Left hindlimb (tissue), 1 donor: Measurements from ENCODE around the gene COPG2.
"Not testable (repeated sequence)": the region's sequence is repeated elsewhere in the genome, so short reads cannot be mapped to it uniquely, and the experiment has no call there.

Experiments used
- DNase-seq: peaks from one replicate; pipeline ENCODE4 v3.0.0-alpha.2; 2018

COPG2 gene

GRCh38 chr7:130648580-130648979, 20.0 kb downstream of the COPG2 start:
- DNase-seq = no peak

DNA sequence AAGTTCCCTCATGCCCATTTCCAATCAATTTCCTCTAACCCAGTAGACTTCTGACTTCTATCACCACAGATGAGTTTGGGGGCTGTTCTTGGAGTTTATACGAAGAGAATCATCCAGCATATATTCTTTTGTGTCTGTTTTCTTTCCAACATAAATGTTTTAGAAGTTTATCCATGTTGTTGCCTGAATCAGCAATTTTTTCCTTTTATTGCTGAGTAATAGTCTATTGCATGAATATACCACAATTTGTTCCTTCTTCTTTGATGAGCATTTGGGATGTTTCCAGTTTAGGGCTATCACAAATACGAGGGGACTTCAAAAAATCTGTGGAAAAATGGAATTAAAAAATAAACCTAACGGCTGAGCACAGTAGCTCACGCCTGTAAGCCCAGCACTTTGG, 26.2 kb downstream of the COPG2 start:
- DNase-seq = no peak

- DNase-seq = no peak
Observed at GRCh38 chr7:130641497-130641896, 27.1 kb downstream of the COPG2 start.

- DNase-seq = no peak
Observed at GRCh38 chr7:130641040-130641439, 27.5 kb downstream of the COPG2 start.

DNA sequence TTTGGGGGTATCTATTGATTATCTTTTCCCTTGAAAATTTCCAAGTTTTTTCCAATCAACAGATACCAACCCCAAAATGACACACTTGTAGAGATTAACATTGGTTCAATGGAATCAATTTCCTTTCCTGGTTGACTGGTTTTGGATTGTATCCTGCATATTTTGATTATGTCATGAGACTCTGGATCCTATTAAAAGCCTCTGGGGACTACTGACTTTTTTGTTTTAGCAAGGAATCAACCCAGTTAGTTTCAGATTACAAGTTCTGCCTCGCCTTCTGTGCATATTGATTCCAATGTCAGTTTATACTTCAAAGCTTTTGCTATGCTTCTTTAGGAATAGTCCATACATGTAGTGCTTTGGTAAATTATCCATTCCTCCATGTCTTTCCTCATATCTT, 29.2 kb downstream of the COPG2 start:
- no peak for DNase-seq

DNA sequence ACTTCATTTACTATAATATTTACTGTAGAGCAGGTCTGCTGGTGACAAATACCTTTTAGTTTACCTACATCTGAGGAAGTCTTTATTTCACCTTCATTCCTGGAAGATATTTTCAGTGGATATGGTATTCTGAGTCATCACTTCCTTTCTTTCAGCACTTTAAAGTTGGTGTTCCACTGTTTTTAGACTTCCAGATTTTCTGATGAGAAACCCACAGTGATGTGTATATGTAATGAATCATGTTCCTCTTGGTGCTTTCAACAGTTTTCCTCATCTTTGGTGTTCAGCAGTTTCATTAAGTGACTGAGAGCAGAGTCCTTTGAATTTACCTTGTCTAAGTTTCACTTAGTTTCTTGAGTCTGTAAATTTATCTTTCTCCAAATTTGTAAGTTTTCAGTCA, 36.4 kb downstream of the COPG2 start:
- no peak for DNase-seq

DNA sequence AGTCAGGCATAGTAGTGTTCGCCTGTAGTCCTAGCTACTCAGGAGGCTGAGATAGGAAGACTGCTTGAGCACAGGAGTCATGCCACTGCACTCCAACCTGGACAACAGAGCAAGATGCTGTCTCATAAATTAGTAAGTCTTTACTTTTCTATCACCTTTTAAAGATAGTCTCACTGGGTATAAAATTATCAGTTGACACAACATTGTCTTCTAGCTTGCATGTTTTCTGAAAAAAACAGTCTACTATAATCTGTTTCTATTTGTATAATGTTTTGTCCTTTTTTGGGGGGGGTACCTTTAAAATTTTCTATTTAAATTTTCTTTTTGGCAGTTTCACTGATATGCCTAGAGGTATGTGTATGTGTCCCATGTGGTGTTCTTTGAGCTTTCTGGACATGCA, 39.6 kb downstream of the COPG2 start:
- DNase-seq = no peak

- no peak for DNase-seq
Observed at GRCh38 chr7:130627775-130628174, 40.8 kb downstream of the COPG2 start.

GRCh38 chr7:130622866-130623265, 45.7 kb downstream of the COPG2 start:
- no peak for DNase-seq

DNA sequence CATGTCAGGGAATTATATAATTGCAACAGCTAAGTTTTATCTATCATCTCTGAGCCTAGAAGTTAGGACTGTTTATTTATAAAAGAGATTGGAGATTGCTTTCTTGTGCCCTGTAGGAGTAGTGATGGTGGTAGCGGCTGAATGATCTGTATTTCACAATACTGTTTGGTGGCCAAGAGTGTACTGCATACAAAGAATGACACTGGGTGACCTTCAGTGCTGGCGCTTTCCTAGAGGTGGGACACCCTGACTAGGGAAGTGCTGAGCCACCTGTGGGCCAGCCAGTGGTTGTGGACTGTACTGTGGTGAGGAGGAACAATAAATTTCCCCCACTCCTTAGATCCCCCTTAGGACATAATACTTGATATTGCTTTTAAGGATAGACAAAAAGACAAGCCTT, 53.0 kb downstream of the COPG2 start:
- no peak for DNase-seq

GRCh38 chr7:130614449-130614848, 54.1 kb downstream of the COPG2 start:
- DNase-seq = no peak

- DNase-seq = no peak
Observed at GRCh38 chr7:130611218-130611617, 57.3 kb downstream of the COPG2 start.

DNA sequence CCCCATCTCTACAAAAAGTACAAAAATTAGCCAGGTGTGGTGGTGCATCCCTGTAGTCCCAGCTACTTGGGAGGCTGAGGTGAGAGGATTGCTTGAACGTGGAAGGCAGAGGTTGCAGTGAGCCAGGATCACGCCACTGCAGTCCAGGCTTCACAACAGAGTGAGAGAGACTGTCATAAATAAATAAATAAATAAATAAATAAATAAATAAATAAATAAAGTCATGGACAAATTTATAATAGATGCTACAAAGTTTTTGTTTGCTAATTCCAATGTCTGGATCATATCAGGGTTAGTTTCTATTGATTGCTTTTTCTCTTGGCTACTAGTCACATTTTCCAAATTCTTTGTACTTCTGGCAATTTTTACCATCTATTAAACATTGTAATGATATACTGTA, 61.5 kb downstream of the COPG2 start:
- DNase-seq = not testable (repeated sequence)

DNA sequence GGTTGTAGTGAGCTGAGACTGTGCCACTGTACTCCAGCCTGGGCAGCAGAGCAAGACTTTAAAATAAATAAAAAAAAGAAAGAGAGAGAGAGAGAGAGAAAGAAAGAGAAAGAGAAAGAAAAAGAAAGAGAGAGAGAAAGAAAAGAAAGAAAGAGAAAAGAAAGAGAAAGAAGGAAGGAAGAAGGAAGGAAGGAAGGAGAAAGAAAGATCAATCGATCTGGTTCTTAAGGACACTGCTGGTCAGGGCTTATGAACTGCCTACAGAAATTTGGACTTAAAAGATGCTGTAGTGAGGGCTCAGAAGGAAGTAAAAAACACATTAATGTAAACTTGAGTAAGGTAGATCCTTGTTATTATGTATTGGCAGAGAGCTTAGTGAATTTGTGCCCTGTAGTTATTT, 62.4 kb downstream of the COPG2 start:
- DNase-seq = no peak

- DNase-seq = no peak
Observed at GRCh38 chr7:130598056-130598455, 70.5 kb downstream of the COPG2 start.

GRCh38 chr7:130595986-130596385, 72.6 kb downstream of the COPG2 start:
- no peak for DNase-seq

- no peak for DNase-seq
Observed at GRCh38 chr7:130593033-130593432, 75.5 kb downstream of the COPG2 start.

- not testable (repeated sequence) for DNase-seq
Observed at GRCh38 chr7:130591464-130591863, 77.1 kb downstream of the COPG2 start.

DNA sequence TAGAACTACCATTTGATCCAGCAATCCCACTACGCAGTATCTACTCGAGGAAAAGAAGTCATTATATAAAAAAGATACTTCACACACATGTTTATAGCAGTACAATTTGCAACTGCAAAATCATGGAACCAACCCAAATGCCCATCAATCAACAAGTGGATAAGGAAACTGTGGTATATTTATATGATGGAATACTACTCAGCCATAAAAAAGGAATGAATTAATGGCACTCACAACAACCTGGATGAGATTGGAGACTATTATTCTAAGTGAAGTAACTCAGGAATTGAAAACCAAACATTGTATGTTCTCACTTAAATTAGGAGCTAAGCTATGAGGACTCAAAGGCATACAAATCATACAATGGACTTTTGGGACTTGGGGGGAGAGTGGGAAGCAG, 82.6 kb downstream of the COPG2 start:
- not testable (repeated sequence) for DNase-seq

GRCh38 chr7:130575110-130575509, 93.4 kb downstream of the COPG2 start:
- not testable (repeated sequence) for DNase-seq

- not testable (repeated sequence) for DNase-seq
Observed at GRCh38 chr7:130570144-130570543, 98.4 kb downstream of the COPG2 start.

DNA sequence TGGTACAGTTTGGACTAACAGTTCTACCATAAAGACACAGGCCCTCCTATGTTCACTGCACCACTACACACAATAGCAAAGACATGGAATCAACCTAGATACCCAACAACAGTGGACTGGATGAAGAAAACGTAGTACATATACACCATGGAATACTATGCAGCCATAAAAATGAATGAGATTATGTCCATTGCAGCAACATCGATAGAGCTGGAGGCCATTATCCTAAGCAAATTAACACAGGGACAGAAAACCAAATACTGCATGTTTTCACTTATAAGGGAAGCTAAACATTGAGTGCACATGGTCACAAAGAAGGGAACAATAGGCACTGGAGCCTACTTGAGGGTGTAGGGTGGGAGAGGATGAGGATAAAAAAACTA, 101.7 kb downstream of the COPG2 start:
- DNase-seq = no peak

DNA sequence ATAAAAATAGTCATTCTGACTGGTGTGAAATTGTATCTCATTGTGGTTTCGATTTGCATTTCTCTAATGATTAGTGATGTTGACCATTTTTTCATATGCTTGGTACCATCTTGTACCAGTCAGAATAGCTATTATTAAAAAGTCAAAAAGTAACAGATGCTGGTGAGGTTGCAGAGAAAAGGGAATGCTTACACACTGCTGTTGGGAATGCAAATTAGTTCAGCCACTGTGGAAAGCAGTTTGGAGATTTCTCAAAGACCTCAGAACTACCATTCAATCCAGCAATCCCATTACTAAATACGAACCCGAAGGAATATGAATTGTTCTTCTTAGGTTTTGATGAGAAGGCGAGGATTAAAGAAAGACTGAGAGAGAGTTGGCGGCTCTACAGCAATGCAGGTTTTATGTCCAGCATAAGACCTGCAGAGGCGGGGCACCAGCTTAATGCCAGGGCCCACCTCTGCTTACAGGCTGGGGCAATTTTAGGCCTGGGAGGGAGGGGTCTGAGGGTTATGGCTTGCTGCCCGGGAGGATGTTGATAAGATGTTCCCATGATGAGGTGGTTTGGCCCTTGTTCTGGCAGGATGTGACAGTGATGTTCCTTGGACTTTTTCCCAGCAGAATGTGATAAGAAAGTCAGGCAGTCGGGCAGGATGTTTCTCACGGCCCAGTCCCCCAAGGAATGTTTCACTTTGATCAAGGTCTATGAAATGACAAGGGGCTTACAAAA, 102.2 kb downstream of the COPG2 start:
- no peak for DNase-seq

DNA sequence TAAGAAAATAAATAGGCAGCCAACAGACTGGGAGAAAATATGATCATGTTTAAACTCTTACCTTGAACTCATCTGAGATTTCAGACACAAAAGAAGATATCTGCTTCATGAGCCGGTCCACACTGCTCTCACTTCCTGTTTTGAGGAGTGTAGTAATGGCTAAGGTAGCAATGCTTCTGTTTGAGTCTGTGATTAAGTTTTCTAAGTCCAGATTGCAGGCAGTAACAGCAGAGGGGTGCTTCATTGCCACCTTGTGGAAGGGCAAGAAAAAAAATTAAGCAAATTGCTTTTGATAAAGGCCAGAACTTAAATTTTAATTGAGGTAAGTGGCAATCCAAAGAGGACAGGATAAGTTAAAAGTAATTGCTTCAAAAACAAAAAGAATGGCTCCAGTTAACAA, 107.6 kb downstream of the COPG2 start:
- no peak for DNase-seq

DNA sequence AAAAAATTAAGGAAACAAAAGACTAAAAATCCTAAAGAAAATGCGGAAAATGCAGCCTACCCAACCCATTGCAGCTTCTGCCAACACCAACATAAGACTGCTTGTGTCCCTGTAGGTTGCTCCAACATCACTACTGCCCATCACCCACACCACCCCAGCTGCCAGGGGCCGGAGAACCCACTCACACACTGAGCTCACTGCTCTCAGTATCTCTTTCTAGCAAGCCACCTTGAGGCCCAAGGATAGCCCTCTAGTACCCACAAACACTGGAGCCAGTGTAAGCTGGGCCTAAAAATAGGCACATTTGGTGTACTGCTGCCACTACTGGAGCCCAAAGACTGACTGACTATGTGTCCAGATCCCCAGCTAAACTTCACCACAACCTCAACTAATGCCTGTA, 109.4 kb downstream of the COPG2 start:
- no peak for DNase-seq
